ENCODE measurements around the gene CUEDC2. TPM values are rescaled to one million over a fixed set of nuclear protein-coding genes. Genes with fewer than 3 reads are reported as not detected.

The CUEDC2 gene
- total and polyA plus RNA-seq, 4 donors = 14.4 to 36.1 (median 24.1) TPM

- H3K4me1 ChIP-seq (ENCODE audit: control insufficient read depth in 4 of 4, insufficient read depth in 4 of 4, low read length in 3 of 4) = peaks cover 0 to 7% (median 5%) of the 10 kb centered on the region in 4 donors
- no peak overlapping the region for H3K4me3 ChIP-seq (ENCODE audit: low read depth in 1 of 3, low read length in 3 of 3)
- H3K27me3 ChIP-seq (ENCODE audit: control insufficient read depth in 4 of 4, insufficient read depth in 4 of 4, low read length in 3 of 4) = no peaks in the 10 kb centered on the region
- H3K27ac ChIP-seq (ENCODE audit: low read depth in 1 of 2, low read length in 2 of 2) = no peak overlapping the region
- H3K36me3 ChIP-seq (ENCODE audit: control insufficient read depth in 4 of 4, insufficient read depth in 3 of 4, low read depth in 1 of 4, low read length in 3 of 4) = peaks cover 0 to 2% (median 0%) of the 10 kb centered on the region in 4 donors
- TF ChIP-seq JUND (IDR thresholded peaks at IDR 0.05) (no peak), HNF4A (conservative IDR thresholded peaks at IDR 0.05) (no peak), GABPA (IDR thresholded peaks at IDR 0.05 in 1 of 2, conservative IDR thresholded peaks at IDR 0.05 in 1 of 2) (no peak), RXRA (IDR thresholded peaks at IDR 0.05) (no peak), FOXA2 (IDR thresholded peaks at IDR 0.05) (no peak)
- H3K9me3 ChIP-seq (ENCODE audit: control insufficient read depth in 4 of 4, low read length in 3 of 4) = no peaks in the 10 kb centered on the region
- no peak overlapping the region for H3K9ac ChIP-seq (ENCODE audit: low read depth in 1 of 2, low read length in 2 of 2)
- DNase-seq (ENCODE audit: low spot score) = no peak
- WGBS = 70% methylated on average over 6 of the region's 6 CpGs
Measured at GRCh38 chr10:102467971-102468438, 35.6 kb upstream of the CUEDC2 start.

GRCh38 chr10:102467318-102467717 lies 34.9 kb upstream of the CUEDC2 start:
- TF ChIP-seq TAF1 (conservative IDR thresholded peaks at IDR 0.05) (no peak), JUND (IDR thresholded peaks at IDR 0.05) (no peak), RXRA (IDR thresholded peaks at IDR 0.05) (no peak), NR2F2 (IDR thresholded peaks at IDR 0.05) (no peak), ZBTB33 (IDR thresholded peaks at IDR 0.05) (no peak), SP1 (IDR thresholded peaks at IDR 0.05) (no peak), MAX (IDR thresholded peaks at IDR 0.05) (no peak), FOXA2 (IDR thresholded peaks at IDR 0.05) (no peak), HNF4G (IDR thresholded peaks at IDR 0.05) (no peak), HNF4A (conservative IDR thresholded peaks at IDR 0.05) (no peak), RAD21 (IDR thresholded peaks at IDR 0.05) (no peak), EGR1 (IDR thresholded peaks at IDR 0.05; ENCODE audit: low read depth in 2 of 2) (no peak), FOXA1 (IDR thresholded peaks at IDR 0.05) (no peak), GABPA (IDR thresholded peaks at IDR 0.05 in 1 of 2, conservative IDR thresholded peaks at IDR 0.05 in 1 of 2) (no peak), YY1 (IDR thresholded peaks at IDR 0.05) (no peak), REST (IDR thresholded peaks at IDR 0.05) (no peak)
- TF ChIP-seq, protein P1, sequence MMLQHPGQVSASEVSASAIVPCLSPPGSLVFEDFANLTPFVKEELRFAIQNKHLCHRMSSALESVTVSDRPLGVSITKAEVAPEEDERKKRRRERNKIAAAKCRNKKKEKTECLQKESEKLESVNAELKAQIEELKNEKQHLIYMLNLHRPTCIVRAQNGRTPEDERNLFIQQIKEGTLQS (IDR thresholded peaks at IDR 0.05) = no peak
- TF ChIP-seq, protein P2, sequence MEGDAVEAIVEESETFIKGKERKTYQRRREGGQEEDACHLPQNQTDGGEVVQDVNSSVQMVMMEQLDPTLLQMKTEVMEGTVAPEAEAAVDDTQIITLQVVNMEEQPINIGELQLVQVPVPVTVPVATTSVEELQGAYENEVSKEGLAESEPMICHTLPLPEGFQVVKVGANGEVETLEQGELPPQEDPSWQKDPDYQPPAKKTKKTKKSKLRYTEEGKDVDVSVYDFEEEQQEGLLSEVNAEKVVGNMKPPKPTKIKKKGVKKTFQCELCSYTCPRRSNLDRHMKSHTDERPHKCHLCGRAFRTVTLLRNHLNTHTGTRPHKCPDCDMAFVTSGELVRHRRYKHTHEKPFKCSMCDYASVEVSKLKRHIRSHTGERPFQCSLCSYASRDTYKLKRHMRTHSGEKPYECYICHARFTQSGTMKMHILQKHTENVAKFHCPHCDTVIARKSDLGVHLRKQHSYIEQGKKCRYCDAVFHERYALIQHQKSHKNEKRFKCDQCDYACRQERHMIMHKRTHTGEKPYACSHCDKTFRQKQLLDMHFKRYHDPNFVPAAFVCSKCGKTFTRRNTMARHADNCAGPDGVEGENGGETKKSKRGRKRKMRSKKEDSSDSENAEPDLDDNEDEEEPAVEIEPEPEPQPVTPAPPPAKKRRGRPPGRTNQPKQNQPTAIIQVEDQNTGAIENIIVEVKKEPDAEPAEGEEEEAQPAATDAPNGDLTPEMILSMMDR (IDR thresholded peaks at IDR 0.05; ENCODE audit: low read depth, low read length, missing input control) = no peak
- peaks cover 0 to 2% (median 0%) of the 10 kb centered on the region in 4 donors for H3K36me3 ChIP-seq (ENCODE audit: control insufficient read depth in 4 of 4, insufficient read depth in 3 of 4, low read depth in 1 of 4, low read length in 3 of 4)
- H3K9ac ChIP-seq (ENCODE audit: low read depth in 1 of 2, low read length in 2 of 2) = no peak overlapping the region
- no peaks in the 10 kb centered on the region for H3K27me3 ChIP-seq (ENCODE audit: control insufficient read depth in 4 of 4, insufficient read depth in 4 of 4, low read length in 3 of 4)
- DNase-seq (ENCODE audit: low spot score) = no peak
- no peak overlapping the region for H3K4me3 ChIP-seq (ENCODE audit: low read depth in 1 of 3, low read length in 3 of 3)
- peaks cover 2 to 14% (median 12%) of the 10 kb centered on the region in 4 donors for H3K4me1 ChIP-seq (ENCODE audit: control insufficient read depth in 4 of 4, insufficient read depth in 4 of 4, low read length in 3 of 4)
- H3K27ac ChIP-seq (ENCODE audit: low read depth in 1 of 2, low read length in 2 of 2) = no peak overlapping the region
- no peaks in the 10 kb centered on the region for H3K9me3 ChIP-seq (ENCODE audit: control insufficient read depth in 4 of 4, low read length in 3 of 4)
- 85% methylated on average over 6 of the region's 6 CpGs for WGBS

Data from liver (tissue), 9 donors.